H1 (cell line): ENCODE measurements around the gene PRTN3.

Experiments
- EP300 ChIP-seq, 2 experiments: IDR thresholded peaks; 1 replicate in 1 of 2; 2 replicates in 1 of 2; pipeline ENCODE4 v1.6.1; 2011 to 2012; ENCODE audit warnings: low read depth in 2 of 2, low read length in 2 of 2, mild to moderate bottlenecking in 2 of 2, borderline replicate concordance in 1 of 2, inconsistent platforms in 1 of 2, moderate library complexity in 1 of 2
- EZH2 ChIP-seq: fragments of 200-600 bp; sonication (generic); IDR thresholded peaks from 2 replicates; pipeline ENCODE4 v1.7.1; 2012; ENCODE audit warnings: low read depth, mild to moderate bottlenecking, moderate library complexity, low read length, inconsistent platforms; ENCODE audit not compliant: severe bottlenecking
- GABPA ChIP-seq: IDR thresholded peaks from 2 replicates; pipeline ENCODE4 v1.6.1; 2011; ENCODE audit warnings: mild to moderate bottlenecking, low read length, moderate library complexity, borderline replicate concordance; ENCODE audit not compliant: insufficient read depth
- POLR2A ChIP-seq, 2 experiments: IDR thresholded peaks; 1 replicate in 1 of 2; 2 replicates in 1 of 2; pipeline ENCODE4 v1.6.1; 2011; ENCODE audit warnings: low read depth in 2 of 2, low read length in 2 of 2, mild to moderate bottlenecking in 2 of 2; ENCODE audit errors: control extremely low read depth in 1 of 2
- POLR2AphosphoS5 ChIP-seq: IDR thresholded peaks from 2 replicates; pipeline ENCODE4 v1.6.1; 2011; ENCODE audit warnings: low read depth, low read length
- SP4 ChIP-seq: IDR thresholded peaks from 2 replicates; pipeline ENCODE4 v1.6.1; 2012; ENCODE audit warnings: low read length, inconsistent platforms
- SUZ12 ChIP-seq: fragments of 200-600 bp; sonication (generic); IDR thresholded peaks from 2 replicates; pipeline ENCODE4 v1.6.1; 2012; ENCODE audit warnings: mild to moderate bottlenecking, inconsistent platforms, low read length, moderate library complexity, mixed read lengths

DNA sequence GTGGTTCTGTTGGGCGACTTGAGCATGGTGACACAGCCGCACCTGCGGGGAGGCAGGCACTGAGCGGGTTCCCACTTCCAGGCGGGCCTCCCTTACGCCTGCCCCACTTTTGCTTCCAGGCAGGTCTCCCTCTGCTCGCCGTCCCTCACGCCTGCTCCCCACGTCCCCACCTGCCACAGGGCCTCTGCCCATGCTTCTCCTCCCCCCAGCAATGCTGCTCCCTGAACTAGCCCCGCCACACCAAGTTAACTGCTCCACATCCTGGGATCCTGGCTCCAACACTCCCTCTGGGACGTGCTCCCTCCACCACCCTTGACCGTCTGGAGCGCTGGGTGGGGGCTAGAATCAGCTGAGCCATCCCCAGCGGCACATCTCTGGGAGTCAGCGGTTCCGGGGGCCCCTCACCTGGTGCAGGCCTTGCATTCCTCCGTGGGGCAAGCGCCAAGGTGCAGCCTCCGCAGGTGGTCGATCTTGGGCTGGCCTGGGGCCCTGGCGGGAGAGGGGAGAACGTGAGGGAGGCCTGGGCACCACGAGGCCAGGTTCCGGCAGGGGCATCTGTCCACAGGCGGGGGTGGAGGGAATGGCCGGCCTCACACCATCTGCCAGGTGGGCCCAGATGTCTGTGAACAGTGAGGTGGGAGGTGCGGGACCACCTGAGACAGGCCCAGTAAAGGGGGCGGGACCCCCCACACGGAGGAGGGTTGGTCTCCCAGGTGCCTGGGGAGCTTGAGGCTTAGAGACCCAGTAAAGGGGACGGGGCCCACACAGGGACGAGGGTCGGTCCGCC, 27.9 kb downstream of the PRTN3 start:
- TF ChIP-seq SUZ12 (no peak), GABPA (no peak), EP300 (IDR thresholded peaks at IDR 0.05; ENCODE audit: borderline replicate concordance in 1 of 2, low read depth in 2 of 2, low read length in 2 of 2) (no peak), POLR2A (IDR thresholded peaks at IDR 0.05; ENCODE audit: control extremely low read depth in 1 of 2, low read depth in 2 of 2, low read length in 2 of 2) (no peak), SP4 (no peak), POLR2AphosphoS5 (no peak), EZH2 (no peak)
